Colonic mucosa (tissue), 4 donors: Measurements from ENCODE around the gene METTL22. TPM values are rescaled to one million over a fixed set of nuclear protein-coding genes. Genes with fewer than 3 reads are reported as not detected.

Experiments
- DNase-seq: peaks from one replicate; pipeline ENCODE4 v3.0.0-alpha.2; 2020
- H3K27ac ChIP-seq: fragments of 200-600 bp; one replicate; pipeline ENCODE4 v1.8.0; 2021
- H3K27me3 ChIP-seq: fragments of 200-600 bp; one replicate; pipeline ENCODE4 v1.8.0; 2021
- H3K36me3 ChIP-seq: fragments of 200-600 bp; one replicate; pipeline ENCODE4 v1.8.0; 2021
- H3K4me1 ChIP-seq: fragments of 200-600 bp; one replicate; pipeline ENCODE4 v1.8.0; 2021; ENCODE audit warnings: mild to moderate bottlenecking
- H3K4me3 ChIP-seq: fragments of 200-600 bp; one replicate; pipeline ENCODE4 v1.8.0; 2021
- H3K9ac ChIP-seq, 2 donors: one replicate each; pipeline ENCODE4 v1.7.0; 2013; ENCODE audit warnings: control low read depth in 2 of 2, low read depth in 2 of 2, low read length in 2 of 2
- H3K9me3 ChIP-seq: fragments of 200-600 bp; one replicate; pipeline ENCODE4 v1.8.0; 2021
- intact Hi-C: fragments of 100-400 bp; cut with DNase I; formaldehyde crosslinking; loops from one replicate; pipeline ENCODE4 v1.14.1; 2022
- total RNA-seq, 2 donors: library from RNA; stranded (reverse); fragmentation: NEBNext Ultra II Directional in 1 of 2; extraction: Animal tissue kit (Norgen Biotek cat#: 25700) in 1 of 2; gene quantifications; one replicate each; pipeline ENCODE4 v1.2.1, GENCODE V29; 2021
- TF ChIP-seq, protein P1 (sequence below): fragments of 200-600 bp; IDR thresholded peaks from one replicate; pipeline ENCODE4 v1.8.0; 2022; ENCODE audit warnings: antibody characterized with exemption, mild to moderate bottlenecking
- donor health status: healthy.
- donor health status: DM: no; HTN: no; CAD: no.
- donor health status: DM: no; HTN: no; CAD: no.

Gene METTL22
- total RNA-seq, 2 donors from 2014 or later = 16.1 to 26.8 TPM

DNA sequence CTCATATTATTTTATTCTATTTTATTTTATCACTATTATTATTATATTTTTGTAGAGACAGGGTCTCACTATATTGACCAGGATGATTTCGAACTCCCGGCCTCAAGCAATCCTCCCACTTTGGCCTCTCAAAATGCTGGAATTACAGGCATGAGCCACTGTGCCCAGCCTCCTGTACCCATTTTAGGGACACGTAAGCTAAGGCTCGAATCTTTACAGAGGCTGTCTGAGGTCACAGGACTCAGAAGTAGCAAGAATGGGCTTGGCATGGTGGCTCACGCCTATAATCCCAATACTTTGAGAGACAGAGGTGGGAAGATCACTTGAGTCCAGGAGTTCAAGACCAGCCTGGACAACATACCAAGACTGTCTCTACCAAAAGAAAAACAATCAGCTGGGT is 40.2 kb downstream of the METTL22 start:
- intact Hi-C loops = loop anchor here (2.0 kb wide), 1 partner anchor 129 kb away; no protein-coding TSS in a partner anchor
- TF ChIP-seq, protein P1, sequence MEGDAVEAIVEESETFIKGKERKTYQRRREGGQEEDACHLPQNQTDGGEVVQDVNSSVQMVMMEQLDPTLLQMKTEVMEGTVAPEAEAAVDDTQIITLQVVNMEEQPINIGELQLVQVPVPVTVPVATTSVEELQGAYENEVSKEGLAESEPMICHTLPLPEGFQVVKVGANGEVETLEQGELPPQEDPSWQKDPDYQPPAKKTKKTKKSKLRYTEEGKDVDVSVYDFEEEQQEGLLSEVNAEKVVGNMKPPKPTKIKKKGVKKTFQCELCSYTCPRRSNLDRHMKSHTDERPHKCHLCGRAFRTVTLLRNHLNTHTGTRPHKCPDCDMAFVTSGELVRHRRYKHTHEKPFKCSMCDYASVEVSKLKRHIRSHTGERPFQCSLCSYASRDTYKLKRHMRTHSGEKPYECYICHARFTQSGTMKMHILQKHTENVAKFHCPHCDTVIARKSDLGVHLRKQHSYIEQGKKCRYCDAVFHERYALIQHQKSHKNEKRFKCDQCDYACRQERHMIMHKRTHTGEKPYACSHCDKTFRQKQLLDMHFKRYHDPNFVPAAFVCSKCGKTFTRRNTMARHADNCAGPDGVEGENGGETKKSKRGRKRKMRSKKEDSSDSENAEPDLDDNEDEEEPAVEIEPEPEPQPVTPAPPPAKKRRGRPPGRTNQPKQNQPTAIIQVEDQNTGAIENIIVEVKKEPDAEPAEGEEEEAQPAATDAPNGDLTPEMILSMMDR = no peak
- no peak for DNase-seq
- Histone ChIP-seq H3K27me3 (no peaks in the 10 kb centered on the region), H3K9me3 (no peaks in the 10 kb centered on the region), H3K36me3 (no peaks in the 10 kb centered on the region), H3K4me1 (no peaks in the 10 kb centered on the region), H3K9ac (no peak overlapping the region), H3K27ac (no peak overlapping the region), H3K4me3 (no peak overlapping the region)

DNA sequence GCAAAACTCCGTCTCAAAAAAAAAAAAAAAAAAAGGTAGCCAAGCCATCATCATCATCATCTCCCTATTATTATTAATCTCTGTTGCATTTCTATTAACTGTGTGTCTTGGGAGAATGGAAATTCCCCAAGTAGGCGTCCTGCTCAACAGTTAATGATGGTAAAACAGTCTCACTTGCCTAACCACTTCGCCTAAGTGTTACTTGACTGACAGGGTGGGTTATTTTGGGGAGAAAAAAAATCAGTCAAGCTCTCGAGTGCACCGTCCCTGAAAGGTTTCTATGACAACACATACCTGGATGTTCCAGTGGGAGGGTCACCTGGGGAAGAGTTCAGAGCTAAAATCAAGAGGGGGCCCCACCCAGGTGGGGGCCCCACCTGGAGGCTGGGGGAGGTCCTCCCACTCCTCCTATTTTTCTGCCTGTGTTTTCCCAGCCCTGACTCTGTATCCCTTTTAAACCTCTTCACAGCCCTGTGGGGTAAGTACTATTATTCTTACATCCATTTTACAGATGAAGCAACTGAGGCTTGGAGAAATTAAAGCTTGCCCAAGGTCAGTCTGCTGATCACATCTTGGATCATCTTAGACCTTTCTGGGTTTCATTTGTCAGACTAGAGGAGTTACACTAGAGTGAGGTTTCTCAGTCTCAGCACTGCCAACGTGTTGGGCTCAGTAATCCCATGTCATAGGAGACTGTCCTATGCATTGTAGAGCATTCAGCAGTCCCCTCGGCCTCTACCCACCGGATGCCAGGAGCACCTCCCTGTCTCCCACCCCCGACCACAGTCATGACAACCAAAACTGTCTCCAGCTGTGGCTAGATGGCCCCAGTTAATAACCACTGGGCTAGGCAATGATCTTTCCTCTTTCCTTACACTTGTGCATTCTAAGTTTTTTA is 41.9 kb downstream of the METTL22 start:
- Histone ChIP-seq H3K27me3 (no peaks in the 10 kb centered on the region), H3K4me1 (no peaks in the 10 kb centered on the region), H3K36me3 (no peaks in the 10 kb centered on the region), H3K4me3 (no peak overlapping the region), H3K27ac (no peak overlapping the region), H3K9ac (no peak overlapping the region), H3K9me3 (no peaks in the 10 kb centered on the region)
- TF ChIP-seq, protein P1 = no peak
- intact Hi-C loops = no loop called here
- DNase-seq = no peak

DNA sequence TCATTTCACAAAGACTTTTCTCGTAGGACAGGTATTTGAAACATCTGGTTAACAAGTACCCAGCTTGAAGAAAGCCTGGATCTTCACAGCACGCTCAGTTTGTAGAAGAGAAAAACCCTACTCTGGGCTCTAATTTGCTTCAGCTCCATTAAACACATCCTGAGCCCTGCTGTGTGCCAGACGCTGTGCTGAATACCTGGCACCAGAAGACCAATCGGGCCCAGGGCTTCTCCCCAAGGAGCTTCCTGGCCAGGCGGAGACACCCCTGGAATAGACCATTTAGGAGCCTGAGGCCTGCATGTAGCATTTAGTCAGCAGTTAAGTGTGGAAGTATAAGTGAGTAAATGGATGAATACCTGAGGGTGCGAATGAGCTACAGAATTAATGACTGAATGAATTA is 44.0 kb downstream of the METTL22 start:
- Histone ChIP-seq H3K36me3 (no peaks in the 10 kb centered on the region), H3K27me3 (no peaks in the 10 kb centered on the region), H3K9me3 (no peaks in the 10 kb centered on the region), H3K4me1 (no peaks in the 10 kb centered on the region), H3K27ac (no peak overlapping the region), H3K4me3 (no peak overlapping the region), H3K9ac (no peak overlapping the region)
- intact Hi-C loops = no loop called here
- TF ChIP-seq, protein P1 = no peak
- no peak for DNase-seq

DNA sequence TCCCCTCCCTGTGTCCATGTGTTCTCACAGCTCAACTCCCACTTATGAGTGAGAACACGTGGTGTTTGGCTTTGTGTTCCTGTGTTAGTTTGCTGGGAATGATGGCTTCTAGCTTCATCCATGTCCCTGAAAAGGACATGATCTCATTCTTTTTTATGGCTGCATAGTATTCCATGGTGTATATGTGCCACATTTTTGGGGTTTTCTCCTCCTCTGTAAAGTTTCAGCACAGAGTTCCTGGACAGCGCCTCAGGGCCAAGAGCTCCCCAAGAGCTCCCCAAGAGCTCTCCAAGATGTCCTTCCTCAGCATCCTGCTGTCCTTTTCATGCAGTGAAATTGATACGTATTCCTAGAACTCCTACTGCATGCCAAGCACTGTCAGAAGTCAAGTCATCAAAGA is 46.0 kb downstream of the METTL22 start:
- Histone ChIP-seq H3K36me3 (no peaks in the 10 kb centered on the region), H3K4me3 (no peak overlapping the region), H3K9me3 (no peaks in the 10 kb centered on the region), H3K27ac (no peak overlapping the region), H3K27me3 (no peaks in the 10 kb centered on the region), H3K4me1 (no peaks in the 10 kb centered on the region), H3K9ac (no peak overlapping the region)
- DNase-seq = no peak
- intact Hi-C loops = no loop called here
- TF ChIP-seq, protein P1 = no peak

DNA sequence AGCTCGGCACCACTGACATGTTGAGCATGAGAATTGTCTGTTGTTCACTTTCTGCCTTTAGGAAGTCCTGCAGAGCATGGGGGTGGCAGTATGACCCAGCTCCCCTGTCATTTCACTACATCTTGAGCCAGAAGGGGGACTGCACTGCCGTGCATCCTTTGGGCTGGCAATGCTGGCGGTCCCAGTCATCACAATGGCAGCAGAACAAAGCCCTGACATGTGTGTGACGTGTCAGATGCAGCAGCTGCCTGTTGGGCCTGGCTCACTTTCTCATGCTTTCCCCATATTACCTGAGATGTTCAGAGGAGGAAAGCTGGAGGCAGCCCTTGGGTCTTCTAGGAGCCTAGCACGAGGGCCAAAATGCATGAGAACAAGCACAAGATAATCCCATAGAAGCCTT is 46.6 kb downstream of the METTL22 start:
- no peak for DNase-seq
- TF ChIP-seq, protein P1 = no peak
- no peak overlapping the region for H3K27ac ChIP-seq
- no peaks in the 10 kb centered on the region for H3K4me1 ChIP-seq
- no peaks in the 10 kb centered on the region for H3K36me3 ChIP-seq
- intact Hi-C loops = no loop called here
- no peak overlapping the region for H3K9ac ChIP-seq
- H3K9me3 ChIP-seq = no peaks in the 10 kb centered on the region
- H3K27me3 ChIP-seq = no peaks in the 10 kb centered on the region
- no peak overlapping the region for H3K4me3 ChIP-seq
